Measurements from ENCODE around the gene LRRC74B. TPM values are rescaled to one million over a fixed set of nuclear protein-coding genes. Genes with fewer than 3 reads are reported as not detected.

LRRC74B gene
- total RNA-seq, 4 donors from 2014 or later, result not detected

DNA sequence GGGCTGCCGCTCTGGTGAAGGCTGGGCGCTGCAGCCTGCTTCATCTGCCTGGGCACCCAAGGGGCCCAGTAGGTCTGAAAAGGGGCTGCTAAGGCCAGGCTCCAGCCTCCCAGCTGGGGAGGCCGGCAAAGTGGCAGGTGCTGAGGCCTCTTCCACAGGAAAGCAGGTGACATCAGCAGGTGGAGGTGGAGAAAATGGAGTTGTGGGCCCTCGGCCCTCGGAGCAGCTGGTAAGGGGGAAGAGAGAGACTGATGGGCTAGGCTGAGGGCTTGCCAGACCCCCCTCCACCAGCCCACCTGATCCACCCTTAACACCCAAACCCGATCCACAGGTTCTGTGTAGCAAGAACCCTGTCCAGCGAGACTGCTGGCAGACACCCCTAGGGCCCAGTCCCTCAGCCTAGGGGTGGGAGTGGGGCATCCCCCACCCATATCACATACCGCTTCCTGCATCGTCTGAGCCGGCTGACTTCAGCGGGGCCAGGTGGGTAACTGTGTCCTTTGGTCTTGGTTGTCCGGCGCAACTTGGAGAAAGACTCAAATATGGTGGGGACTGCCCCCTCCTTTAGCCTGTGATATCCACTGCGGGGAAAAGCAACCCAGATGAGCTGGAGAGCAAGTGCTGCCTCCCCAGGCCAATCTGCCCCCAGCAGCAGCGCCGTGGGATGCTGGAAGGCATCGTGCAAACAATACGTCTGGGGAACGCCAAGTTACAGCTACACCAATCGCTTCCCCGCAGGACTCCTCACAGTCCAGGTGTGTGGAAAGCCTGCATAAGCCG is 45.3 kb upstream of the LRRC74B start:
- Histone ChIP-seq H3K4me3 (peak overlapping the region; percentile 64 to 89 (median 76)), H3K4me1 (peaks cover 23 to 36% (median 29%) of the 10 kb centered on the region in 4 donors), H3K9me3 (no peaks in the 10 kb centered on the region), H3K27me3 (no peaks in the 10 kb centered on the region), H3K27ac (peak overlapping the region; percentile 93 to 99 (median 99)), H3K36me3 (peaks cover 0 to 8% (median 2%) of the 10 kb centered on the region in 4 donors)
- DNase-seq, result no peak
- intact Hi-C loops (cut with DNase I; ENCODE audit: low total_unique reads), result loop anchor here (5.0 kb wide), 1 partner anchor 278 kb away; no protein-coding TSS in a partner anchor
- 50% methylated on average over 21 of the region's 22 CpGs; no CpG with 5 or more reads in 1 of the 2 donors for WGBS, 2 donors (ENCODE audit: low coverage in 1 of 2)
- in situ Hi-C loops (cut with MboI; ENCODE audit: low pct_ligation_motif_present in 1 of 4, low pct_unique_long_range_greater_than_20kb in 1 of 4, low sequenced_read_pairs in 3 of 4), result no loop called here
- TF ChIP-seq, protein P1, sequence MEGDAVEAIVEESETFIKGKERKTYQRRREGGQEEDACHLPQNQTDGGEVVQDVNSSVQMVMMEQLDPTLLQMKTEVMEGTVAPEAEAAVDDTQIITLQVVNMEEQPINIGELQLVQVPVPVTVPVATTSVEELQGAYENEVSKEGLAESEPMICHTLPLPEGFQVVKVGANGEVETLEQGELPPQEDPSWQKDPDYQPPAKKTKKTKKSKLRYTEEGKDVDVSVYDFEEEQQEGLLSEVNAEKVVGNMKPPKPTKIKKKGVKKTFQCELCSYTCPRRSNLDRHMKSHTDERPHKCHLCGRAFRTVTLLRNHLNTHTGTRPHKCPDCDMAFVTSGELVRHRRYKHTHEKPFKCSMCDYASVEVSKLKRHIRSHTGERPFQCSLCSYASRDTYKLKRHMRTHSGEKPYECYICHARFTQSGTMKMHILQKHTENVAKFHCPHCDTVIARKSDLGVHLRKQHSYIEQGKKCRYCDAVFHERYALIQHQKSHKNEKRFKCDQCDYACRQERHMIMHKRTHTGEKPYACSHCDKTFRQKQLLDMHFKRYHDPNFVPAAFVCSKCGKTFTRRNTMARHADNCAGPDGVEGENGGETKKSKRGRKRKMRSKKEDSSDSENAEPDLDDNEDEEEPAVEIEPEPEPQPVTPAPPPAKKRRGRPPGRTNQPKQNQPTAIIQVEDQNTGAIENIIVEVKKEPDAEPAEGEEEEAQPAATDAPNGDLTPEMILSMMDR (IDR thresholded peaks at IDR 0.05), result no peak
- no peak for TF ChIP-seq POLR2AphosphoS5 (IDR thresholded peaks at IDR 0.05)

DNA sequence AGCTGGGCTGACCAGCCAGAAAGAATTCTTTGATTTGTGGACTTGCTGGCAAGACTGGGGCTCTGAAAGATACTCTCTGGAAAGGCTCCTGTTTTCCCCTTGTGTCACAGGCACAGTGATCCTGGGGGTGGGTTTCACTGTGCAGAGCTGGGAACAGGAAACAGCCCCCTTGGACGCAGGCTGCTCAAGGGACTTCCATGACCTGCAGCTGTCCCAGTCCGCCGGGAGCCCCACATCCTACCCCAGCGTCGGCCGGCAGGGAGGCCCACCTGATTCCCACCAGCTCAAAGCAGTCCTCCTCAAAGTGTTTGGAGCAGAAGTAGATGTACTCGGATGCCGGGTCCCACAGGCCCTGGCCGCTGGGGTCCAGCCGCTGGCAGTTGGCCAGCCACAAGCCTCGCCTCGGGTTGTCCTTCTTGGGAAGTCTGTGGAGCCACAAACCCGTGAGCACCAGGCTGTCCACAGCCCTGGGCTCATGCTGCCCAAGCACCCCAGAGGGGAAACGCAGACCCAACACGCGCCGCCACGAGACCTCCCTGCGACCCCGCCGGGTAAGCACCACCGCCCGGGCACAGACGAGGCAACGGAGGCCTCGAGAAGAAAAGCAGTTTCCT is 44.7 kb upstream of the LRRC74B start:
- whole genome bisulfite sequencing, 2 donors (ENCODE audit: low coverage in 1 of 2), result 5% methylated on average over 11 of the region's 26 CpGs; no CpG with 5 or more reads in 1 of the 2 donors
- H3K4me3 ChIP-seq, result peak overlapping the region; percentile 64 to 89 (median 76)
- H3K27ac ChIP-seq, result peak overlapping the region; percentile 93 to 99 (median 99)
- H3K4me1 ChIP-seq, result peaks cover 23 to 36% (median 29%) of the 10 kb centered on the region in 4 donors
- H3K9me3 ChIP-seq, result no peaks in the 10 kb centered on the region
- in situ Hi-C loops (cut with MboI; ENCODE audit: low pct_ligation_motif_present in 1 of 4, low pct_unique_long_range_greater_than_20kb in 1 of 4, low sequenced_read_pairs in 3 of 4), result no loop called here
- intact Hi-C loops (cut with DNase I; ENCODE audit: low total_unique reads), result loop anchor here (5.0 kb wide), 1 partner anchor 279 kb away; no protein-coding TSS in a partner anchor
- H3K36me3 ChIP-seq, result peaks cover 0 to 8% (median 2%) of the 10 kb centered on the region in 4 donors
- TF ChIP-seq, protein P1 (IDR thresholded peaks at IDR 0.05), result peak in 1 of 5 experiments; percentile 6
- TF ChIP-seq POLR2AphosphoS5 (IDR thresholded peaks at IDR 0.05) (no peak), POLR2A (IDR thresholded peaks at IDR 0.05) (no peak)
- H3K27me3 ChIP-seq, result no peaks in the 10 kb centered on the region
- no peak for DNase-seq

DNA sequence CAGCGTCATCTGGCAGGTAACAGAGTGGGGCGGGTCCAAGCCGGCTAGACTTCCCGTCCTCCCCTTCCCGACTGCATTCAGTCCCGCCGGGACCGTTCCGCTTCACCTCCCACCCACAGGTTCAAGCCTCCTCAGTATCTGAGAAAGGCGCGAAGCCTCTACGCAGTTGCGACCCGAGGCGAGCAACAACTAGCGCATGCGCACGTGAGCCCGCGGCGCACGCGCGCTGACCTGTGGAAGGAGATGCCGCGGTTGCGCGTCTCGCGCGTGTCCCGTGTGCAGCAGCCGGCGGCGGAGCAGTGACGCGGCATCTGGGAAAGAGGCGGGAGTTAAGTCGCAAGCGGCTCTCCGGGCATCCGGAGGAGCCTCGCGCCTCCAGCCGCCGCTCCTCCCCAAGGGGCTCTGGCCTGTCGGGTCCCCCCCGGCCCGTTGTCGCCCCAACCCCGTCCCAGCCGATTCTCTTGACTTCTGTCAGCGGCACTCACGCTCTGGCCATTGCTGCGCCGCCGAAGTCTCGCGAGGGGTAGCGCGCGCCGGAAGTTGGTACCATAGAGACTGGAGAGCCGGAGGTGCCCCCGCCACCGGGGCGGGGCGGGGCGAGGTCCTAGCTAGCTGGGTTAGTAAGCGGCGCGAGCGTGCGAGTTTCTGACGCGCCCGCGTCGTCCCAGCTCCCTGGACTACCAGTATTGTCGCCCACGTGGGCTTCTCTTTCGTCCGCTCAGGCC is 44.0 kb upstream of the LRRC74B start, which contains the start of gene THAP7:
THAP7 (minus strand) TSS at position 518 of the 725 bp plus-strand sequence; CDS start at position 311, 207 bp downstream.
- peak within 1 kb of the TSS; percentile 64 to 89 (median 76) for H3K4me3 ChIP-seq
- 1% methylated on average over 23 of the region's 83 CpGs; no CpG with 5 or more reads in 1 of the 2 donors for whole genome bisulfite sequencing, 2 donors (ENCODE audit: low coverage in 1 of 2)
- intact Hi-C loops (cut with DNase I; ENCODE audit: low total_unique reads) (loop anchor here (5.0 kb wide), 1 partner anchor 279 kb away; no protein-coding TSS in a partner anchor), in situ Hi-C loops (cut with MboI; ENCODE audit: low pct_ligation_motif_present in 1 of 4, low pct_unique_long_range_greater_than_20kb in 1 of 4, low sequenced_read_pairs in 3 of 4) (no loop called here)
- H3K27me3 ChIP-seq, result no peaks in the 10 kb centered on the region
- H3K36me3 ChIP-seq, result peaks cover 0 to 8% (median 2%) of the 10 kb centered on the region in 4 donors
- DNase-seq, result peak; percentile 97
- H3K4me1 ChIP-seq, result peaks cover 23 to 36% (median 29%) of the 10 kb centered on the region in 4 donors
- TF ChIP-seq EP300 (IDR thresholded peaks at IDR 0.05; ENCODE audit: low read depth) (peak; percentile 18), POLR2AphosphoS5 (IDR thresholded peaks at IDR 0.05) (peak; percentile 84 to 91 (median 86)), POLR2A (IDR thresholded peaks at IDR 0.05) (peak; percentile 94)
- TF ChIP-seq, protein P1 (IDR thresholded peaks at IDR 0.05), result no peak
- H3K27ac ChIP-seq, result peak within 1 kb of the TSS; percentile 93 to 99 (median 99)
- H3K9me3 ChIP-seq, result no peaks in the 10 kb centered on the region

Data from transverse colon (tissue), 4 donors.